ENCODE measurements around the gene COPE.

- TF ChIP-seq CTCF (IDR thresholded peaks at IDR 0.05) (no peak), POLR2A (IDR thresholded peaks at IDR 0.05) (no peak), POLR2AphosphoS5 (IDR thresholded peaks at IDR 0.05) (no peak)
These were observed 1.2 kb upstream of the COPE start for GRCh38 chr19:18920400-18920799.

Measured in suprapubic skin (tissue), 4 donors.